ENCODE measurements around the gene IVL. TPM values are rescaled to one million over a fixed set of nuclear protein-coding genes. Genes with fewer than 3 reads are reported as not detected.

Gene IVL
- total and polyA plus RNA-seq, 12 donors, result 0.16 to 0.30 TPM; not detected in 10

DNA sequence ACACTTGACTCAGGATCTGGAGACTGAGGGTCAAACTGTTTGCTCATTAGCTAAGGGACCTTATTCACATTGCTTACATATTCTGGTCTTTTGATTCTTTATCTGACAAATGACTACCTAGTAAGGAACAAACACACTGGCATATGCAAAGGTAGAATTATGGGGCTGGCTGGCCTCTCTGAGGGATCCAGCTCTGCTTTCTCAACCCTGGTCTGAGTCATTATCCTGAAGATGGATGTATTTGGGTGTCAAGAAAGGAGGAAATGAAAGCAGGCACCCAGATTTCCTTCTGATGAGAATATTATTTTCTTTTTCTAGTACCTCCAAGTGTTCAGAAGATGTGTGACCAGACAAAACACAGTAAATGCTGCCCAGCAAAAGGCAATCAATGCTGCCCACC, 24.3 kb upstream of the IVL start:
- DNase-seq, result no peak

DNA sequence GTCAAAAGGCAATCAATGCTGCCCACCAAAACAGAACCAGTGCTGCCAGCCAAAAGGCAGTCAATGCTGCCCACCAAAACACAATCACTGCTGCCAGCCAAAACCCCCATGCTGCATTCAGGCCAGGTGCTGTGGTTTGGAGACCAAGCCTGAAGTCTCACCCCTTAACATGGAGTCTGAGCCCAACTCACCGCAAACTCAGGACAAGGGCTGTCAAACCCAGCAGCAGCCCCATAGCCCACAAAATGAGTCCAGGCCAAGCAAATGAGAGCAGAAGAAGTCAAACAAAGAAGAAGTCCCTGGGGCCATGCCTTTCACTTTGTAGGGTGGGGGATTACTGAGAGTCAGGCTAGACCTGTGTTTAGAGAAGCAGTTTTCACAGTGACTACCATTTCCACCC, 23.8 kb upstream of the IVL start:
- TF ChIP-seq, protein P1, sequence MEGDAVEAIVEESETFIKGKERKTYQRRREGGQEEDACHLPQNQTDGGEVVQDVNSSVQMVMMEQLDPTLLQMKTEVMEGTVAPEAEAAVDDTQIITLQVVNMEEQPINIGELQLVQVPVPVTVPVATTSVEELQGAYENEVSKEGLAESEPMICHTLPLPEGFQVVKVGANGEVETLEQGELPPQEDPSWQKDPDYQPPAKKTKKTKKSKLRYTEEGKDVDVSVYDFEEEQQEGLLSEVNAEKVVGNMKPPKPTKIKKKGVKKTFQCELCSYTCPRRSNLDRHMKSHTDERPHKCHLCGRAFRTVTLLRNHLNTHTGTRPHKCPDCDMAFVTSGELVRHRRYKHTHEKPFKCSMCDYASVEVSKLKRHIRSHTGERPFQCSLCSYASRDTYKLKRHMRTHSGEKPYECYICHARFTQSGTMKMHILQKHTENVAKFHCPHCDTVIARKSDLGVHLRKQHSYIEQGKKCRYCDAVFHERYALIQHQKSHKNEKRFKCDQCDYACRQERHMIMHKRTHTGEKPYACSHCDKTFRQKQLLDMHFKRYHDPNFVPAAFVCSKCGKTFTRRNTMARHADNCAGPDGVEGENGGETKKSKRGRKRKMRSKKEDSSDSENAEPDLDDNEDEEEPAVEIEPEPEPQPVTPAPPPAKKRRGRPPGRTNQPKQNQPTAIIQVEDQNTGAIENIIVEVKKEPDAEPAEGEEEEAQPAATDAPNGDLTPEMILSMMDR (IDR thresholded peaks at IDR 0.05), result no peak
- no peak for TF ChIP-seq POLR2A (IDR thresholded peaks at IDR 0.05)
- Histone ChIP-seq H3K4me3 (no peak overlapping the region), H3K36me3 (replicated peaks in 1 of 2) (no peaks in the 10 kb centered on the region), H3K4me1 (replicated peaks in 1 of 2) (no peaks in the 10 kb centered on the region), H3K9me3 (replicated peaks in 1 of 3) (no peaks in the 10 kb centered on the region), H3K27me3 (no peaks in the 10 kb centered on the region), H3K27ac (no peak overlapping the region)
- intact Hi-C loops (cut with DNase I), result no loop called here
- 83 to 100% (median 95%) methylated on average over 1 of the region's 1 CpG for WGBS, 4 donors
- DNase-seq, result no peak

More for the DNA sequence above, 24.3 kb upstream of the IVL start:
- Histone ChIP-seq H3K4me1 (replicated peaks in 1 of 2) (no peaks in the 10 kb centered on the region), H3K27ac (no peak overlapping the region), H3K27me3 (no peaks in the 10 kb centered on the region), H3K9me3 (replicated peaks in 1 of 3) (no peaks in the 10 kb centered on the region), H3K36me3 (replicated peaks in 1 of 2) (no peaks in the 10 kb centered on the region), H3K4me3 (no peak overlapping the region)
- TF ChIP-seq POLR2A (IDR thresholded peaks at IDR 0.05), result no peak
- intact Hi-C loops (cut with DNase I), result no loop called here

DNA sequence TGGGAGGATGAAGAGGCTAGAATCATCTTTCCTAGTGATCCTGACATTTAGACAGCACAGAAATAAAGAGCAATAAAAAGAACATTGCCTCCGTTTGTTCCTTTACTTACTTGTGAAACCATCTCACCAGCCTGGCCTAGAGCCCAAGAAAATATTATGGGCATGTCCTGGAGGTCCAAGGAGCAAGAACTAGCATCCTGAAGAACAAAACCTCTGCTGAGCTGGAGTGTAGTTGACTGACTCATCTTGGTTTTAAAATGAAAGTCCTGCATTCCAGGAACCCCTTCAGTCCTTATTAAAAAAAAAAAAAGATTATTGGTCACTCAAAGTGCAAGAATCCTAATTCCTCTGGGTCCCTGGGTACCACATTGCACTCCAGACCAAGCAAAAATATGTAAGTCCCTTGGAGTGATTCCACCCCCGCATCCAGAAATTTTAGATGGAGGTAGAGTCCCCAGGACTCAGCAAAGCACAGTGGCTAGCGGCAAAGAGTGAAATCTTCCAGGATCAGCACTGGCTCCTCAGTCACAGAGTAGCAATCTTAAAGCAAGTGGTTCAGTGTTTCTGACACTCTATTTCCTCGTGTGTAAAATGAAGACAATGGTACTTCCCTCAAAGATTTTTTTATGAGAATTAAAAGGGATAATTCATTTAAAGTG, 23.3 kb upstream of the IVL start:
- intact Hi-C loops (cut with DNase I), result no loop called here
- Histone ChIP-seq H3K36me3 (replicated peaks in 1 of 2) (no peaks in the 10 kb centered on the region), H3K4me1 (replicated peaks in 1 of 2) (no peaks in the 10 kb centered on the region), H3K9me3 (replicated peaks in 1 of 3) (no peaks in the 10 kb centered on the region), H3K4me3 (no peak overlapping the region), H3K27me3 (no peaks in the 10 kb centered on the region), H3K27ac (no peak overlapping the region)
- TF ChIP-seq, protein P1 (IDR thresholded peaks at IDR 0.05), result no peak
- no peak for TF ChIP-seq POLR2A (IDR thresholded peaks at IDR 0.05)
- DNase-seq, result no peak
- WGBS, 4 donors, result 63 to 74% (median 68%) methylated on average over 4 of the region's 4 CpGs

DNA sequence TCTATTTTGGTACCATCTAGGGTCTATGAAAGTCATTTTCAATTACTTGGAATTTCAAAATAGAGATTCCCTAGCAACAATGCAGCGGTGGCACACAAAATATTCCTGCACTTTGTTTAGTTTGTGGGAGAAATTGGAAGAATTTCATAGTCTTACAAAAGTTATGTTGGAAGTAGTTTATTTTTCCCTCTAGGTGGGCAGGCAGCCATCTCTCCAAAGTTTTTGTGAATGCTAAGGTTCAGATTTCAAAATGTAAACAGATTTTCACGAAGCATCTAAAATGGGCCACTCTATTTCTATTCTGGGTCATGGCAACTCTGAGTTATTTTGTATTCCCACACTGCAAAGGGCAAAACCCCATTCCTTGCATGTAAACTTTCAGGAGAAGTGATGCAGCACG, 22.3 kb upstream of the IVL start:
- no peak overlapping the region for H3K27ac ChIP-seq
- H3K4me3 ChIP-seq, result no peak overlapping the region
- 46 to 51% (median 49%) methylated on average over 3 of the region's 3 CpGs for WGBS, 4 donors
- H3K4me1 ChIP-seq (replicated peaks in 1 of 2), result no peaks in the 10 kb centered on the region
- intact Hi-C loops (cut with DNase I), result no loop called here
- DNase-seq, result no peak
- TF ChIP-seq POLR2A (IDR thresholded peaks at IDR 0.05), result no peak
- TF ChIP-seq, protein P1 (IDR thresholded peaks at IDR 0.05), result no peak
- H3K27me3 ChIP-seq, result no peaks in the 10 kb centered on the region
- no peaks in the 10 kb centered on the region for H3K9me3 ChIP-seq (replicated peaks in 1 of 3)
- no peaks in the 10 kb centered on the region for H3K36me3 ChIP-seq (replicated peaks in 1 of 2)

DNA sequence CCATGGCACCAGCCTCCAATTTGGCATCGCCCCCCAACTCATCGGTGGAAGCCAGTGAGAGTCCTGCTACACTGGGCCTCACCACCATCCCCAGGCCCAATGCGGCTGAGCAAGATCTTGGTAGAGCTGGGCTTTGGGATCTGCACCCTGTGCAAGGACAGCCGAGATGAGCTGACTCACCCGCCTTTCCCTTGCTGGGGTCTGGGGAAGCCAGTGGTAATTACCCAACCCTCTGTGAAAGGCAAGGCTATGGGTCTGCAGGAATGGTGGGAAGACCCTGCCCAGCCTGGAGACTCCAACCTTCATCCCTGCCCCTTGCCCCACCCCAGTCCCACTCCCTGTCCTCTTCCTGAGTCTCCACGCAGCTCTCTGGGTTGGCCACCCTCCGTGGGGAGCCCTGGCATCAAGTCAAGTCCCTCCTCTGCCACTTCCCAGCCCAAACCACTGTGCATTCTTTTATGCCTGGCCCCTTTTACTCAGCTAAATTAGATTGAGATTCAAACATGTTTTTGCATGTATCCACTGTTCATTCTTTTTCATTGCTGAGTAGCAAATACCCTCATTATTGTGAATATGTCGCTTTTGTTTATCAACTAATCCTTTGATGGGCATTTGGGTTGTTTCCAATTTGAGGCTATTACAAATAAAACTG, 21.5 kb upstream of the IVL start:
- H3K36me3 ChIP-seq (replicated peaks in 1 of 2), result no peaks in the 10 kb centered on the region
- intact Hi-C loops (cut with DNase I), result no loop called here
- H3K27me3 ChIP-seq, result no peaks in the 10 kb centered on the region
- TF ChIP-seq, protein P1 (IDR thresholded peaks at IDR 0.05), result no peak
- TF ChIP-seq POLR2A (IDR thresholded peaks at IDR 0.05), result no peak
- no peak overlapping the region for H3K27ac ChIP-seq
- H3K4me1 ChIP-seq (replicated peaks in 1 of 2), result no peaks in the 10 kb centered on the region
- H3K4me3 ChIP-seq, result no peak overlapping the region
- DNase-seq, result peak in 1 of 7 donors; percentile 17
- 59 to 74% (median 66%) methylated on average over 4 to 8 of the region's 8 CpGs for WGBS, 4 donors
- no peaks in the 10 kb centered on the region for H3K9me3 ChIP-seq (replicated peaks in 1 of 3)

All from adrenal gland (tissue), 12 donors.